Measurements from ENCODE around the gene SNED1. TPM values are rescaled to one million over a fixed set of nuclear protein-coding genes. Genes with fewer than 3 reads are reported as not detected.

SNED1 gene
- total RNA-seq, 2 donors from 2014 or later: 0.66 to 4.5 TPM

DNA sequence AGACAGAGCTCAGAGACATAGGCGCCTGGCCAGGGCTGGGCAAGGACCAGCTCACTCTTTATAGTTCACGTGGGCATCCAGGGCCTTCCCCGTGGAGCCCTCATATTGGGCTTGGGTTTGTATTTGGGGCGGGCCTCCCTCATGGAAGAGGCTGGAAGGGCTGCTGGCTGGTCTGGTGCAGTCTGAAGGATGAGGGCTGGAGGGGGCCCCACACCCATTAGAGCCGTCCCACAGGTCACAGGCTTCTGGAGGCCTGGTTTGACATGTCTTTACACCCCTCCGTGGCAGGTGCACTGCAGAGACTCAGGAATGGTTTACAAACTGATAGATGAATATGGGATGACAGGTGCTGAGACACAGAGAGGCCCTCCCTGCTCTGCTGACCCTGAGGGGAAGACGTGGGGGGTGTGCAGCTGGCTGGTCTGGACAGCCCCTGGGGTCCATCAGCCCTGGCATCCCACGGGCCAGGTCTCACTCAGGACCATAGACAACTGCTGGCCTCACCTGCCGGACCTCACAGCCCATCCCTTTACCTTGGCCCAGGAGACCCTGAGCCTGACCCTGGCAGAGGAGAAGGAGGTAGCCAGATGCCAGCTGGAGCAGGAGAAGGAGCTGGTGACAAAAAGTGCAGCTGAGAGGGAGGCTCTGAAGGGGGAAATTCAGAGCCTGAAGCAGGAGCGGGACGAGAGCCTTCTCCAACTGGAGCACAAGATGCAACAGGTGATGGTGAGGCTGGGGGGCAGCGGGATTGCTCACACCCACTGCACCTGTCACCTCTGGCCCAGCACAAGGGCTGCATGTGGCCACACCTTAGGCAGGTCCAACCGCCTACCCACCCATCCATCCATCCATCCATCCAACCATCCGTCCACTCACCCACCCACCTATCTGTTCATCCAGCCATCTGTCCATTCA is 48.4 kb upstream of the SNED1 start:
- Mint-ChIP-seq H3K4me1 (peaks cover 9% of the 10 kb centered on the region), H3K4me3 (no peak overlapping the region), H3K9me3 (no peaks in the 10 kb centered on the region), H3K36me3 (ENCODE audit: low read depth) (no peaks in the 10 kb centered on the region), H3K27ac (no peak overlapping the region), H3K27me3 (ENCODE audit: insufficient read depth) (no peaks in the 10 kb centered on the region)
- no peaks in the 10 kb centered on the region for H3K4me1 ChIP-seq (ENCODE audit: control insufficient read depth, insufficient read depth, low read length)
- WGBS, 2 experiments (ENCODE audit: insufficient coverage in 1 of 2, insufficient read length in 1 of 2): 89 to 93% methylated on average over 11 to 14 of the region's 14 CpGs
- H3K27me3 ChIP-seq (ENCODE audit: control insufficient read depth, insufficient read depth, low read length, poor library complexity, severe bottlenecking): no peaks in the 10 kb centered on the region
- H3K36me3 ChIP-seq (ENCODE audit: control insufficient read depth, insufficient read depth, low read length): no peaks in the 10 kb centered on the region
- no peak for TF ChIP-seq CTCF (conservative IDR thresholded peaks at IDR 0.05)
- H3K9ac ChIP-seq (ENCODE audit: extremely low read depth, low read length, poor library complexity, severe bottlenecking): no peak overlapping the region
- H3K9me3 ChIP-seq (ENCODE audit: control insufficient read depth, low read length): no peaks in the 10 kb centered on the region
- peak; percentile 13 for DNase-seq
- H3K4me3 ChIP-seq (ENCODE audit: low read length): no peak overlapping the region
- H3K27ac ChIP-seq (ENCODE audit: low read depth, low read length): no peak overlapping the region

DNA sequence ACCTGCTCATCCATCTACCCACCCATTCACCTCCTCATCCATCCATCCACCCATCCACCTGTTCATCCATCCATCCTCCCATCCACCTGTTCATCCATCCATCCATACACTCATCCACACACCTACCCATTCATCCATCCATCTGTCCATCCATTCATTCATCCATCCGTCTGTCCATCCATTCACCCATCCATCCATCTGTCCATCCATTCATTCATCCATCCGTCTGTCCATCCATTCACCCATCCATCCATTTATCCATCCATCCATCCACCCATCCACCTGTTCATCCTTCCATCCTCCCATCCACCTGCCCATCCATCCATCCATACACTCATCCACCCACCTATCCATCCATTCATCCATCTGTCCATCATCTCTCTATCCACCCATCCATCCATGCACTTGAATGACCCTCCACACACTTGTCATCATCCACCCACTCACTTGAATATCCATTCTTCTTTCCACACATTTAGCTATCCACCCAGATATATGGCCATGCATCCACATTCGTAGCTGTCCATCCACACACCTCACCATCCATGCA is 47.3 kb upstream of the SNED1 start:
- Histone ChIP-seq H3K27me3 (ENCODE audit: control insufficient read depth, insufficient read depth, low read length, poor library complexity, severe bottlenecking) (no peaks in the 10 kb centered on the region), H3K9me3 (ENCODE audit: control insufficient read depth, low read length) (no peaks in the 10 kb centered on the region), H3K4me1 (ENCODE audit: control insufficient read depth, insufficient read depth, low read length) (no peaks in the 10 kb centered on the region), H3K27ac (ENCODE audit: low read depth, low read length) (no peak overlapping the region), H3K4me3 (ENCODE audit: low read length) (no peak overlapping the region), H3K9ac (ENCODE audit: extremely low read depth, low read length, poor library complexity, severe bottlenecking) (no peak overlapping the region), H3K36me3 (ENCODE audit: control insufficient read depth, insufficient read depth, low read length) (no peaks in the 10 kb centered on the region)
- H3K36me3 Mint-ChIP-seq (ENCODE audit: low read depth): no peaks in the 10 kb centered on the region
- no peak overlapping the region for H3K4me3 Mint-ChIP-seq
- H3K27ac Mint-ChIP-seq: no peak overlapping the region
- DNase-seq: no peak
- WGBS, 2 experiments (ENCODE audit: insufficient coverage in 1 of 2, insufficient read length in 1 of 2): 77 to 91% methylated on average over 2 to 3 of the region's 3 CpGs
- H3K4me1 Mint-ChIP-seq: peaks cover 9% of the 10 kb centered on the region
- no peaks in the 10 kb centered on the region for H3K9me3 Mint-ChIP-seq
- H3K27me3 Mint-ChIP-seq (ENCODE audit: insufficient read depth): no peaks in the 10 kb centered on the region
- TF ChIP-seq CTCF (conservative IDR thresholded peaks at IDR 0.05): no peak

- Mint-ChIP-seq H3K27me3 (ENCODE audit: insufficient read depth) (no peaks in the 10 kb centered on the region), H3K4me3 (no peak overlapping the region), H3K27ac (no peak overlapping the region), H3K9me3 (no peaks in the 10 kb centered on the region), H3K36me3 (ENCODE audit: low read depth) (no peaks in the 10 kb centered on the region), H3K4me1 (peaks cover 9% of the 10 kb centered on the region)
- TF ChIP-seq CTCF (conservative IDR thresholded peaks at IDR 0.05): no peak
- Histone ChIP-seq H3K36me3 (ENCODE audit: control insufficient read depth, insufficient read depth, low read length) (no peaks in the 10 kb centered on the region), H3K27me3 (ENCODE audit: control insufficient read depth, insufficient read depth, low read length, poor library complexity, severe bottlenecking) (no peaks in the 10 kb centered on the region), H3K27ac (ENCODE audit: low read depth, low read length) (no peak overlapping the region), H3K4me1 (ENCODE audit: control insufficient read depth, insufficient read depth, low read length) (no peaks in the 10 kb centered on the region), H3K4me3 (ENCODE audit: low read length) (no peak overlapping the region), H3K9me3 (ENCODE audit: control insufficient read depth, low read length) (no peaks in the 10 kb centered on the region), H3K9ac (ENCODE audit: extremely low read depth, low read length, poor library complexity, severe bottlenecking) (no peak overlapping the region)
- 90 to 93% methylated on average over 11 to 14 of the region's 14 CpGs for WGBS, 2 experiments (ENCODE audit: insufficient coverage in 1 of 2, insufficient read length in 1 of 2)
- peak; percentile 17 for DNase-seq
Observed at GRCh38 chr2:240952496-240953246, 45.7 kb upstream of the SNED1 start.
